GM06990 (cell line): ENCODE results near the gene MAML3.

Source experiments
- DNase-seq: peaks from one replicate; pipeline ENCODE4 v3.0.0-alpha.2; 2011; ENCODE audit not compliant: insufficient read length; ENCODE audit errors: extremely low read depth
- H3K27me3 ChIP-seq: replicated peaks from 2 replicates; pipeline ENCODE4 v1.6.0; 2011; ENCODE audit warnings: low read length; ENCODE audit not compliant: control insufficient read depth, insufficient read depth
- H3K36me3 ChIP-seq: 2 replicates; pipeline ENCODE4 v1.5.1; 2011; ENCODE audit warnings: low read length; ENCODE audit not compliant: control insufficient read depth, insufficient read depth
- H3K4me3 ChIP-seq: replicated peaks from 2 replicates; pipeline ENCODE4 v1.5.1; 2011; ENCODE audit warnings: low read depth, mild to moderate bottlenecking, control low read depth, low read length
- TF ChIP-seq, protein P1 (sequence below): IDR thresholded peaks from 2 replicates; pipeline ENCODE4 v1.5.1; 2011; ENCODE audit warnings: low read length, control low read depth, mild to moderate bottlenecking, inconsistent platforms; ENCODE audit not compliant: insufficient read depth, poor library complexity, severe bottlenecking

Gene MAML3

DNA sequence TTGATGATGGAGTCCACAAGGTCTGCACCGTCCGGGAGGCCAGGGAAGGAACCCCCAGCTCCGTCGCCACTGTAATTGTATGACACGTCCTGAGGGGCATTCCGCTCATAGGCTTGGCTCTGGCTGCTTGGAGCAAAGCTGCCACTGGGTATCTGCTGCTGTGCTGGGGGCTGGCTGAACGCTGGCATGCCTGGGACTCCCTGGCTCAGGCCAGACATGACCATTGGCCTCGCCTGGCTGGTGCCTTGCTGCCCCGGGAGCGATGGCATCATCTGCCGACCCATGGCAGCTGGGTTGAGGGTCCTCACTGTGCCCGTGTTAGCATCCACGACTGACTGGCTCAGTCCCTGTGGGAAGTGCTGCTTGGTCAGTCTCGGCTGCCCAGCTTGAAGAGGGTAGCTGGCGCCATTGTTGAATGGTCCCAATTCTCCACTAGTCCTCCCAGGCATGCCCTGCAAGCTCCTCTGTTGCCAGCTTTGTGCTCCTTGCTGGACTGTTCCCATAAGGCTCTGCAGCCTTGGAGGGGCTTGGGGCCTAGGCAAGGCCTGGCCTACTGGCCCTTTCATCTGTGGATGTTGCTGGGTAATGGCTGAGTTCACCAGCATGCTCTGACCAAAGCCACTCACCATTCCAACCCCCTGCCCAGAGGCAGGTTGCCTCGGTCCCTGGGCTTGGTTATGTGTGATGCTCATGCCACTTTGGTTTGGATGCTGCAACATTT is 434.4 kb downstream of the MAML3 start:
- DNase-seq: no peak
- no peaks in the 10 kb centered on the region for H3K36me3 ChIP-seq
- H3K4me3 ChIP-seq: no peak overlapping the region
- no peaks in the 10 kb centered on the region for H3K27me3 ChIP-seq
- TF ChIP-seq, protein P1, sequence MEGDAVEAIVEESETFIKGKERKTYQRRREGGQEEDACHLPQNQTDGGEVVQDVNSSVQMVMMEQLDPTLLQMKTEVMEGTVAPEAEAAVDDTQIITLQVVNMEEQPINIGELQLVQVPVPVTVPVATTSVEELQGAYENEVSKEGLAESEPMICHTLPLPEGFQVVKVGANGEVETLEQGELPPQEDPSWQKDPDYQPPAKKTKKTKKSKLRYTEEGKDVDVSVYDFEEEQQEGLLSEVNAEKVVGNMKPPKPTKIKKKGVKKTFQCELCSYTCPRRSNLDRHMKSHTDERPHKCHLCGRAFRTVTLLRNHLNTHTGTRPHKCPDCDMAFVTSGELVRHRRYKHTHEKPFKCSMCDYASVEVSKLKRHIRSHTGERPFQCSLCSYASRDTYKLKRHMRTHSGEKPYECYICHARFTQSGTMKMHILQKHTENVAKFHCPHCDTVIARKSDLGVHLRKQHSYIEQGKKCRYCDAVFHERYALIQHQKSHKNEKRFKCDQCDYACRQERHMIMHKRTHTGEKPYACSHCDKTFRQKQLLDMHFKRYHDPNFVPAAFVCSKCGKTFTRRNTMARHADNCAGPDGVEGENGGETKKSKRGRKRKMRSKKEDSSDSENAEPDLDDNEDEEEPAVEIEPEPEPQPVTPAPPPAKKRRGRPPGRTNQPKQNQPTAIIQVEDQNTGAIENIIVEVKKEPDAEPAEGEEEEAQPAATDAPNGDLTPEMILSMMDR: no peak

DNA sequence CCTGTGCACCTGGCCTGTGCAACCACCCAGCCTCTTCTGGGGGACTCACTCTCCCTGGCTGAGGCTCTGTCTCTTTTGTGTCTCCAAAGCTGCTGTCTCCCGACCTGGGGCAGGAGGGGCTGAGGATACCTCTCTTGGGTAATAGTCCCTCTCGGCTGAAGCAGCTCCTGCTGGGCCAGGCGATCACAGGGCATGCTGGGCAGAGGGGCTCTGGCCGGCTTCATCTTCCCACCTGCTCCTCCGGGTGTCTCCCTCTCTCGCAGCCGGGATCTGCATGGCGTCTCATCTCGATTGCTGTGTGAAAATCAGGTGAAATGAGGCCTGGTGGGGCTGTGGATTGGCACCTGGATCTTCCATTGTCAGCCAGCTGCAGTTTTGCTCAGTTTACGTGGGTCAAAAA is 435.2 kb downstream of the MAML3 start:
- H3K36me3 ChIP-seq: no peaks in the 10 kb centered on the region

GRCh38 chr4:139718358-139718757 is 435.6 kb downstream of the MAML3 start:
- no peak for DNase-seq
- TF ChIP-seq, protein P1: no peak
- Histone ChIP-seq H3K36me3 (no peaks in the 10 kb centered on the region), H3K27me3 (no peaks in the 10 kb centered on the region), H3K4me3 (no peak overlapping the region)

More for the DNA sequence above, 435.2 kb downstream of the MAML3 start:
- H3K27me3 ChIP-seq: no peaks in the 10 kb centered on the region
- no peak for DNase-seq
- TF ChIP-seq, protein P1: no peak
- no peak overlapping the region for H3K4me3 ChIP-seq

DNA sequence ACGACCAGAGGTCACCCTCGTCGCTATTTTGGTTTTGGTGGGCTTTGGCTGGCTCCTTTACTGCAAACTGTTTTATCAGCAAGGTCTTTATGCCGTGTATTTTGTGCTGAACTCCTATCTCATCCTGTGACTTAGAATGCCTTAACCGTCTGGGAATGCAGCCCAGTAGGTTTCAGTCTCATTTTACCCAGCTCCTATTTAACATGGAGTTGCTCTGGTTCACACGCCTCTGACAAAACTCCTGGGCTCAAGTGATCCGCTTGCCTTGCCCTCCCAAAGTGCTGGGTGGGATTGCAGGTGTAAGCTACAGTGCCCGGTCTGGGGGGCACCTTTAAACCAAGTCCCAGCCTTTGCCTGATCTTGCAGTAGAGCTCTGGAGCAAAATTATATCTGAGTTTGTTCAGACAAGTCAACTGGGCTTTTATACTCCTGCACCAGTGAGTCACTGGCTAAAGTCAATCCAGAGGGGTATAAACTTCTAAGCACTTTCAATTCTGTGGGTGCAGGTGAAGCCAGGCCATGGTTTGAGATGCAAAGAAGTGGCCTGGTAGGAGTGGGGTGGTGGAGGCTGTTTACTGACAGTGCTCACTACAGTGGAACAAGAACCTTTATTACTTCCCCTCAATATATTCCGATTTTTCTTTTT is 438.1 kb downstream of the MAML3 start:
- DNase-seq: no peak
- Histone ChIP-seq H3K36me3 (no peaks in the 10 kb centered on the region), H3K4me3 (no peak overlapping the region), H3K27me3 (no peaks in the 10 kb centered on the region)
- TF ChIP-seq, protein P1: no peak

DNA sequence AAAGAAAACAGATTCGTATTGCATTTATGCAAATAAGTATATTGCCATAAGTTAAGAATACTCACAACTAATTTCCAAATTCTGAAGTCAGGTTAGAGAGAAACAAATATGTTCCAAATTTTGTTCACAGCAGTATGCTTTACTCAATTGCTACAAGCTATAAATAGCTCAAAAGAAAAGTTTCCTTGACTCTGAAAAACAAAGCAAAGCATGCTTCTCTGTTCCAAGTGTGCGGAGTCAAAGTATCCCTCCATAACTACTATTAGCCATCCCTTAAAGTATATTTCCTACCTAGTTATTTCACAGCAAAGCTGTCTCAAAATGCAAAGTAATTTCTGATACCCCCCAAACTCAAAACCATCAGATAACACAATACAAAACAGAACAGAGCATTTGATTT is 441.1 kb downstream of the MAML3 start:
- H3K27me3 ChIP-seq: no peaks in the 10 kb centered on the region
- no peak for DNase-seq
- H3K36me3 ChIP-seq: no peaks in the 10 kb centered on the region
- no peak overlapping the region for H3K4me3 ChIP-seq
- TF ChIP-seq, protein P1: no peak

- no peaks in the 10 kb centered on the region for H3K36me3 ChIP-seq
- DNase-seq: no peak
- TF ChIP-seq, protein P1: no peak
These were observed 442.5 kb downstream of the MAML3 start for GRCh38 chr4:139711461-139711860.

More at GRCh38 chr4:139711461-139711860, 442.5 kb downstream of the MAML3 start:
- H3K4me3 ChIP-seq: no peak overlapping the region
- H3K27me3 ChIP-seq: no peaks in the 10 kb centered on the region
